CD14-positive monocyte (primary cell): ENCODE data around the gene CREB5. TPM values are rescaled to one million over a fixed set of nuclear protein-coding genes. Genes with fewer than 3 reads are reported as not detected.

ENCODE experiments used
- DNase-seq, 3 donors: peaks; one replicate each; pipeline ENCODE4 v3.0.0-alpha.2; 2011 to 2022
- H2AFZ ChIP-seq: 2 replicates; pipeline ENCODE4 v1.6.0; 2012; ENCODE audit warnings: mild to moderate bottlenecking, low read depth, low read length, inconsistent platforms; ENCODE audit not compliant: insufficient read depth, poor library complexity, severe bottlenecking
- H3K27ac ChIP-seq, 2 donors: 1 replicate in 1 of 2; 2 replicates in 1 of 2; pipeline ENCODE4 v1.5.1; 2012 to 2013; ENCODE audit warnings: low read length in 2 of 2, control low read depth in 1 of 2, inconsistent platforms in 1 of 2, low read depth in 1 of 2, mild to moderate bottlenecking in 1 of 2
- H3K27me3 ChIP-seq, 2 donors: one replicate each; pipeline versions ENCODE4 v1.6.0 to v1.6.1; 2011 to 2013; ENCODE audit warnings: low read length in 2 of 2; ENCODE audit not compliant: control insufficient read depth in 2 of 2, insufficient read depth in 2 of 2
- H3K36me3 ChIP-seq, 2 donors: replicated peaks in 1 of 2; 1 replicate in 1 of 2; 2 replicates in 1 of 2; pipeline versions ENCODE4 v1.5.1 to v1.6.1; 2012 to 2013; ENCODE audit warnings: low read length in 2 of 2, control low read depth in 1 of 2, inconsistent platforms in 1 of 2, mild to moderate bottlenecking in 1 of 2; ENCODE audit not compliant: insufficient read depth in 2 of 2, control insufficient read depth in 1 of 2
- H3K4me1 ChIP-seq, 2 donors: 1 replicate in 1 of 2; 2 replicates in 1 of 2; pipeline versions ENCODE4 v1.5.1 to v1.6.1; 2012 to 2013; ENCODE audit warnings: low read length in 2 of 2, control low read depth in 1 of 2, inconsistent platforms in 1 of 2, mild to moderate bottlenecking in 1 of 2, moderate library complexity in 1 of 2; ENCODE audit not compliant: insufficient read depth in 2 of 2, control insufficient read depth in 1 of 2
- H3K4me2 ChIP-seq: replicated peaks from 2 replicates; pipeline ENCODE3; 2012; ENCODE audit warnings: low read length, moderate library complexity, mild to moderate bottlenecking; ENCODE audit not compliant: poor library complexity, severe bottlenecking; ENCODE audit errors: extremely low read depth
- H3K4me3 ChIP-seq, 3 experiments: fragments of 200-600 bp in 1 of 3; sonication (generic) in 1 of 3; replicated peaks in 1 of 3; 1 replicate in 2 of 3; 2 replicates in 1 of 3; pipeline ENCODE4 v1.5.1; 2011 to 2013; ENCODE audit warnings: low read length in 3 of 3, mild to moderate bottlenecking in 3 of 3, control low read depth in 2 of 3, low read depth in 2 of 3, inconsistent platforms in 1 of 3, moderate library complexity in 1 of 3
- H3K79me2 ChIP-seq: 2 replicates; pipeline ENCODE4 v1.6.0; 2012; ENCODE audit warnings: mild to moderate bottlenecking, control low read depth, inconsistent platforms, low read length, moderate library complexity; ENCODE audit not compliant: insufficient read depth
- H3K9ac ChIP-seq: 2 replicates; pipeline ENCODE4 v1.6.0; 2017; ENCODE audit warnings: low read length, mild to moderate bottlenecking; ENCODE audit not compliant: insufficient read depth, poor library complexity, severe bottlenecking
- H3K9me3 ChIP-seq, 2 donors: replicated peaks in 1 of 2; 1 replicate in 1 of 2; 2 replicates in 1 of 2; pipeline versions ENCODE4 v1.5.1 to v1.6.1; 2012 to 2013; ENCODE audit warnings: low read length in 2 of 2, control low read depth in 1 of 2; ENCODE audit not compliant: control insufficient read depth in 1 of 2, insufficient read depth in 1 of 2
- H4K20me1 ChIP-seq: 2 replicates; pipeline ENCODE4 v1.6.0; 2012; ENCODE audit warnings: mild to moderate bottlenecking, low read length, control low read depth, moderate library complexity; ENCODE audit not compliant: insufficient read depth
- H3K27ac Mint-ChIP-seq, 7 donors: one replicate each; pipeline ENCODE4 v1.8.0; 2020; ENCODE audit warnings: mild to moderate bottlenecking in 7 of 7, mixed read lengths in 7 of 7, moderate library complexity in 6 of 7, inconsistent platforms in 2 of 7
- H3K27me3 Mint-ChIP-seq, 3 donors: one replicate each; pipeline ENCODE4 v1.8.0; 2021 to 2022; ENCODE audit warnings: low read depth in 3 of 3, mild to moderate bottlenecking in 3 of 3, mixed read lengths in 3 of 3, moderate library complexity in 3 of 3, inconsistent platforms in 1 of 3
- H3K36me3 Mint-ChIP-seq, 2 donors: one replicate each; pipeline ENCODE4 v1.8.0; 2020; ENCODE audit warnings: mixed read lengths in 2 of 2, inconsistent platforms in 1 of 2, mild to moderate bottlenecking in 1 of 2
- H3K4me1 Mint-ChIP-seq: one replicate; pipeline ENCODE4 v1.8.0; 2020; ENCODE audit warnings: mild to moderate bottlenecking, mixed read lengths
- H3K4me3 Mint-ChIP-seq, 2 donors: one replicate each; pipeline ENCODE4 v1.8.0; 2020; ENCODE audit warnings: mild to moderate bottlenecking in 2 of 2, mixed read lengths in 2 of 2, moderate library complexity in 1 of 2
- H3K9me3 Mint-ChIP-seq, 7 donors: one replicate each; pipeline ENCODE4 v1.8.0; 2020 to 2022; ENCODE audit warnings: mixed read lengths in 7 of 7, mild to moderate bottlenecking in 6 of 7, moderate library complexity in 6 of 7, inconsistent platforms in 2 of 7
- CTCF ChIP-seq: fragments of 200-600 bp; IDR thresholded peaks from one replicate; pipeline ENCODE4 v1.8.0; 2022; ENCODE audit warnings: antibody characterized with exemption, mild to moderate bottlenecking
- WGBS: methylation state at CpG from one replicate; pipeline ENCODE4 v1.1.5; 2013; ENCODE audit warnings: missing lambda C conversion rate; ENCODE audit not compliant: insufficient coverage; 5-methylcytosine and 5-hydroxymethylcytosine counted together
- intact Hi-C, 2 donors: fragments of 100-400 bp; cut with micrococcal nuclease; formaldehyde crosslinking; loops; one replicate each; pipeline versions ENCODE4 v1.15.0 to v1.15.1; 2023
- polyA plus RNA-seq, 3 donors: library from polyadenylated mRNA; depleted of rRNA in 1 of 3; unstranded in 2 of 3; stranded (reverse) in 1 of 3; fragments of 300-500 nt in 2 of 3; fragments of >200 nt in 1 of 3; fragmentation: Illumina TruSeq in 2 of 3; gene quantifications; 1 replicate in 2 of 3; 2 replicates in 1 of 3; pipeline ENCODE4 v1.2.3, GENCODE V29; 2012 to 2021

Gene CREB5
- polyA plus RNA-seq, 3 donors, result 25.1 to 72.3 (median 44.2) TPM

GRCh38 chr7:28646376-28647075, 234.2 kb downstream of the CREB5 start:
- Mint-ChIP-seq H3K4me1 (peaks cover 2% of the 10 kb centered on the region), H3K27me3 (peaks cover 0 to 5% (median 0%) of the 10 kb centered on the region in 3 donors), H3K36me3 (no peaks in the 10 kb centered on the region), H3K4me3 (no peak overlapping the region), H3K9me3 (peaks cover 0 to 5% (median 0%) of the 10 kb centered on the region in 7 donors), H3K27ac (no peak overlapping the region)
- H3K4me2 ChIP-seq, result no peak overlapping the region
- H3K9me3 ChIP-seq, result no peaks in the 10 kb centered on the region
- no peaks in the 10 kb centered on the region for H3K79me2 ChIP-seq
- no peak for TF ChIP-seq CTCF
- no peak overlapping the region for H2AFZ ChIP-seq
- no peaks in the 10 kb centered on the region for H3K27me3 ChIP-seq
- WGBS, result 89% methylated on average over 2 of the region's 3 CpGs
- intact Hi-C loops, result no loop called here
- no peaks in the 10 kb centered on the region for H3K36me3 ChIP-seq
- H3K4me3 ChIP-seq, result no peak overlapping the region
- H3K4me1 ChIP-seq, result no peaks in the 10 kb centered on the region
- H3K9ac ChIP-seq, result no peak overlapping the region
- no peak for DNase-seq
- H3K27ac ChIP-seq, result no peak overlapping the region
- H4K20me1 ChIP-seq, result no peaks in the 10 kb centered on the region

- no peak overlapping the region for H3K27ac ChIP-seq
- H3K4me1 ChIP-seq, result no peaks in the 10 kb centered on the region
- no peaks in the 10 kb centered on the region for H3K27me3 ChIP-seq
- WGBS, result 100% methylated on average over 3 of the region's 4 CpGs
- H3K27me3 Mint-ChIP-seq, result peaks cover 0 to 5% (median 0%) of the 10 kb centered on the region in 3 donors
- no peak overlapping the region for H2AFZ ChIP-seq
- H3K4me1 Mint-ChIP-seq, result peaks cover 2% of the 10 kb centered on the region
- H3K27ac Mint-ChIP-seq, result peak overlapping the region in 1 of 7 donors; percentile 16
- TF ChIP-seq CTCF, result no peak
- H3K4me3 ChIP-seq, result no peak overlapping the region
- no peak for DNase-seq
- no peaks in the 10 kb centered on the region for H3K36me3 ChIP-seq
- H3K9me3 ChIP-seq, result no peaks in the 10 kb centered on the region
- no peak overlapping the region for H3K4me3 Mint-ChIP-seq
- H3K9me3 Mint-ChIP-seq, result peaks cover 0 to 5% (median 0%) of the 10 kb centered on the region in 7 donors
- no peak overlapping the region for H3K4me2 ChIP-seq
- H3K9ac ChIP-seq, result no peak overlapping the region
- no peaks in the 10 kb centered on the region for H3K79me2 ChIP-seq
- no peaks in the 10 kb centered on the region for H4K20me1 ChIP-seq
- intact Hi-C loops, result no loop called here
- H3K36me3 Mint-ChIP-seq, result no peaks in the 10 kb centered on the region
These were observed 234.7 kb downstream of the CREB5 start for GRCh38 chr7:28647076-28647421.
